Activated CD8-positive, alpha-beta memory T cell treated with anti-CD3 and anti-CD28 coated beads for 1 hour (primary cell): Measurements from ENCODE around the gene KNTC1.
"Not testable (repeated sequence)": the region's sequence is repeated elsewhere in the genome, so short reads cannot be mapped to it uniquely, and the experiment has no call there.

Source experiments
- DNase-seq, 2 donors: peaks; one replicate each; pipeline ENCODE4 v3.0.0-alpha.2; 2020; ENCODE audit warnings: low read depth in 1 of 2; ENCODE audit errors: extremely low read depth in 1 of 2

Gene KNTC1

GRCh38 chr12:122506393-122506938 is 20.6 kb upstream of the KNTC1 start:
- no peak for DNase-seq

GRCh38 chr12:122508163-122508562 is 18.9 kb upstream of the KNTC1 start:
- DNase-seq = no peak

GRCh38 chr12:122513028-122513427 is 14.0 kb upstream of the KNTC1 start:
- not testable (repeated sequence) for DNase-seq

GRCh38 chr12:122513660-122514059 is 13.4 kb upstream of the KNTC1 start:
- no peak for DNase-seq

- no peak for DNase-seq
Observed at GRCh38 chr12:122515275-122515674, 11.8 kb upstream of the KNTC1 start.

- no peak for DNase-seq
Observed at GRCh38 chr12:122516544-122517361, 10.3 kb upstream of the KNTC1 start.

- DNase-seq = no peak
Observed at GRCh38 chr12:122517877-122518276, 9.2 kb upstream of the KNTC1 start.

- DNase-seq = no peak
Observed at GRCh38 chr12:122518908-122519307, 8.1 kb upstream of the KNTC1 start.

GRCh38 chr12:122519418-122519817 is 7.6 kb upstream of the KNTC1 start:
- no peak for DNase-seq

- DNase-seq = no peak
Observed at GRCh38 chr12:122520676-122521075, 6.4 kb upstream of the KNTC1 start.

- no peak for DNase-seq
Observed at GRCh38 chr12:122523280-122523679, 3.8 kb upstream of the KNTC1 start.

GRCh38 chr12:122523846-122524718 is 3.0 kb upstream of the KNTC1 start:
- no peak for DNase-seq

GRCh38 chr12:122527478-122527944 is 462 bp downstream of the KNTC1 start:
- no peak for DNase-seq

GRCh38 chr12:122528582-122528981 is 1.5 kb downstream of the KNTC1 start:
- DNase-seq = no peak

- DNase-seq = no peak
Observed at GRCh38 chr12:122528992-122529391, 1.9 kb downstream of the KNTC1 start.

- DNase-seq = no peak
Observed at GRCh38 chr12:122533856-122534255, 6.8 kb downstream of the KNTC1 start.

- DNase-seq = no peak
Observed at GRCh38 chr12:122537021-122537420, 10.0 kb downstream of the KNTC1 start.

GRCh38 chr12:122538496-122538895 is 11.4 kb downstream of the KNTC1 start:
- no peak for DNase-seq

- DNase-seq = no peak
Observed at GRCh38 chr12:122544537-122544936, 17.5 kb downstream of the KNTC1 start.

GRCh38 chr12:122545855-122546254 is 18.8 kb downstream of the KNTC1 start:
- no peak for DNase-seq

GRCh38 chr12:122547330-122547729 is 20.3 kb downstream of the KNTC1 start:
- DNase-seq = no peak
